Posterior cingulate gyrus (tissue), 11 donors: ENCODE data around the gene EXOSC2.

Experiments
- DNase-seq, 10 donors: peaks; one replicate each; pipeline versions ENCODE4 v3.0.0 to v3.0.0-alpha.2; 2020 to 2021; ENCODE audit warnings: mixed read lengths in 3 of 10
- intact Hi-C: fragments of 100-400 bp; cut with DNase I; formaldehyde crosslinking; loops from one replicate; pipeline ENCODE4 v1.15.1; 2023

EXOSC2 gene

DNA sequence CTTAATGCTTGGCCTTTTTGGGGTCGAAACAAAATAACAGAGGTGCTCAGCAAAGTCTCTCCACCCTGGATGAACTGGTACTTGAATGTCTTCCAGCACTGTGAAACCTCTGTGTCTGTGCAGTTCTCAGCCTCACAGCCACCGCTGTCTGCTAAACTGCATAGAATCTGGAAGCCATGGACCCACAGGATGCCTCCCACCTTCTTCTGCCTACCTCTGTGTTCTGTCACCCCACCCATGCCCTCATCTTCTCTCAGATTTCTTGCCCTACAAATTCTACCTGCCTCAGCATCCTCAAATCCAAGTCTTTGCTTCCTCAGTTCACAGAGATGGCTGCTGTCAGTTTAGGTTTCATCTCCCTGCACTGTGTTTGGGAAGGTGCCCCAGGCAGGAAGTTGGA is 35.6 kb downstream of the EXOSC2 start:
- intact Hi-C loops, result no loop called here

DNA sequence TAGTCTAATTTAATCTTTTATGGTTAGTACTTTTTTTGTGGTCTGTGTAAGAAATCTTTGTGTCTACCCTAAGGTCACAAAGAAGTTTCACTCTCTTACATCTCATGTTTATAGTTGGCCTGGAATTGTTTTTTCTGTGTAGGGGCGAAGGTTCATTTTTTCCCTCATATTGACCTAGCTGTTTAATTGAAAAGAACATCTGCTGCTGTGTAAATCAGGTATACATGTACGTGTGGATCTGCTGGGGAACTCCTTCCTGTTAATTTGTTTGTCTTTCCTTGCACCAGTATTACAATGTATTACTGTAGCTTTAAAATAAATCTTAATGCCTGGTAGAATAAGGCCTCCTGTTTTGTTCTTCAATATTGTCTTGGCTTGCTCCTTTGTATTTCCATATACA is 37.8 kb downstream of the EXOSC2 start:
- intact Hi-C loops, result no loop called here
- DNase-seq, result no peak

More for the DNA sequence above, 35.6 kb downstream of the EXOSC2 start:
- no peak for DNase-seq

DNA sequence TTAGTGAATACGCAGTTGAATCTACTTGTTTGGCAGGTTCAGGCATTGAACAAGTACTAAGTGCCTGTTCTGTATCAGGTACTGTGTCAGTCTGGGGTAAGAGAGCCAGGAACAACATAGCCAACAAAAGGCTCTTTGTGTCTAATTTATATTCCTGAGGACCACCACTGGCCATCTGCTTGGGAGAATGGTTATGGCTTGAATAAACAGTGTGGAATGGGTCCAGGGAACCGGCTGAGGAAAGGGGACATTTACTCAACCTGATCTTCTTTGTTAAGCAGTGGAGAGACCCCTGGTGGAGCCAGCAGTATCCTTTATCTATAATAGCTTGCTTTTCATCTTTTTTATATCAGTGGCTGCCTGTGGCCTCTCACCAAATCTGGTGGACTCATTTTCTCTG is 38.6 kb downstream of the EXOSC2 start:
- no peak for DNase-seq
- intact Hi-C loops, result no loop called here

DNA sequence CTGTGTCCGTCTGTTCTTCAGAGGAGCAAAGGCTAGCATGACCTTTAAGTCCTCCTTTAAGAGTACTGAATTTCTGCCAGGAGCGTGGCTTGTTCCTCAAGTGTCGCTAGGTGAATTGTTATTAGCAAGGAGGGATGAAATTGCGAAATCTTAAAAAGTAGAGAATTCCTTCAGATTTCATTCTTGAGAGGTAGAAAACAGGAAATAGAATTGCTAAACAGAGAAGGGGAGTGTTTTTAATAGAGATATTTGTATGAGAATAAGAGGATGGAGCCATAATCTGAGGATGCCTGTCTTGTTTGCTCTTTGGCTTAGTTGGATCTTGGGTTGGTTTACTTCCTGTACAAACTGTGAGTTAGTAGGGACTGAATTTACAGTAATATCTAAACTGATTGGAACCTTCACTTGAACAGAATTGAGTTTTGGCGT is 39.2 kb downstream of the EXOSC2 start:
- intact Hi-C loops, result no loop called here
- DNase-seq, result no peak

DNA sequence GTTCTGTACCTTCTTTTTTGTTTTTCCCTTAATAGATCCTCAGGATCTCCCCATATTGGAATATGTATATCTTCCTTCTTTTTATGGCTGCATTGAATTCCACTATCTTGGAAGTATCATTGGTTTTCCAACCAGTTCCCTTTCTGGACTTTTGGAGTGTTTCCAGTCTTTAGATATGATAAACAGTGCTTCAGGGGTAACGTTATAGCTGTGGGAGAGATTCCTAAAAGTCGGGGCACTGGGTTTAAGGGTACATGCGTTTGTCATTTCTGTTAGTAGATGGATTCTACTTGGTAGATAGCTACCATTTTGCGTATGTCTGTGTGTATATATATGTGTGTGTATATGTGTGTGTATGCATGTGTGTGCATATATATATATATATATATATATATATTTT is 42.0 kb downstream of the EXOSC2 start:
- intact Hi-C loops, result no loop called here

DNA sequence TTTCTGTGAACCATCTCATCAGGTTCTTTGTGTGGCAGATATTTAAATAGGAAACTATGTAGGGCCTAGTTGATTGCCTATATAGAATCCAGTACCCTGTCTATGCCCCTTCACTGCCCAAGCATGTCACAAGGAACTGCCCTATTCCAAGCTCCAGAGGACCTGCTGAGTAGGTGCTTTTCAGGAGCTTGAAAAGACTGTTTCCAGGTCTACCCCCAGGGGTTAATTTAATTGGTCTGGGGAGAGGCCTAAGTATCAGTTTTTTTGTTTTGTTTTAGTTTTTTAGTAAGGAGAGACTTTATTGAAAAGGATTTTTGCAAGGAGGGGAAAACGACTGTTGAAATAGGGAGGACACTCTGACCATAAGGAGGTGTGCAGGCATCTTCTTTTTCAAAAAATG is 43.3 kb downstream of the EXOSC2 start:
- no peak for DNase-seq
- intact Hi-C loops, result no loop called here

More for the DNA sequence above, 42.0 kb downstream of the EXOSC2 start:
- no peak for DNase-seq

DNA sequence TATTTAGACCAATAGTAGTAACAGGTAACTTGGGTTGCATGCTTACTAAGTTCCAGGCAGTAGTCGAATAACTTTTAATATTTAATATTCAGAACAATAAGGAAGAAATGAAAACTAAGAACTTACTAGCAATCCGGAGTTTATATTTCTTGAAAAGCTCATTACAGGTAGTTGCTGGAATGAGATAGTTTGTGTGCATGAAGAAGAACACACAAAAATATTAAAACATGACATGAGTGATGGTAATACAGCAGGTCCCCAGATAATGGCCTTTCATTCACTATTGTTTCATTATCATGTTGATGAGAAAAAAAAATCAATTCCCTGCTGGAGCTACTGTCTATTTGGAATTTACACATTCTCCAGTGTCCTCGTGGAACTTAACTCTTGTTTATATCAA is 44.7 kb downstream of the EXOSC2 start:
- intact Hi-C loops, result no loop called here
- no peak for DNase-seq

DNA sequence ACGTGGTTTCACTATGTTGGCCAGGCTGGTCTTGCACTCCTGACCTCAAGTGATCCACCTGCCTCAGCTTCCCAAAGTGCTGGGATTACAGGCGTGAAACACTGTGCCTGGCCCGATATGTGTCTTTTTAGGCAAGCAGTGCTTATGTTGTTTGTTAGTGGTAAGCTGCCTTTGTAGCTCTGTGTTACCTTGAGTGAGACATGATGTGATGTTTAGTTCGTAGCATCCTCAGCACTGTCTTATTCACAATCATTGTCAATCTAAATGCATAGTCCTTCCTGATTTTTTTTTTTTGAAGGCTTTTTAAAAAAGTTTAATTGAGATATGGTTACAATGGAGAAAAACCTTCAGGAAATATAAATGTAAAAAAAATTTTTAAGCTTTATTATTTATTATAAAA is 45.5 kb downstream of the EXOSC2 start:
- DNase-seq, result no peak
- intact Hi-C loops, result no loop called here

DNA sequence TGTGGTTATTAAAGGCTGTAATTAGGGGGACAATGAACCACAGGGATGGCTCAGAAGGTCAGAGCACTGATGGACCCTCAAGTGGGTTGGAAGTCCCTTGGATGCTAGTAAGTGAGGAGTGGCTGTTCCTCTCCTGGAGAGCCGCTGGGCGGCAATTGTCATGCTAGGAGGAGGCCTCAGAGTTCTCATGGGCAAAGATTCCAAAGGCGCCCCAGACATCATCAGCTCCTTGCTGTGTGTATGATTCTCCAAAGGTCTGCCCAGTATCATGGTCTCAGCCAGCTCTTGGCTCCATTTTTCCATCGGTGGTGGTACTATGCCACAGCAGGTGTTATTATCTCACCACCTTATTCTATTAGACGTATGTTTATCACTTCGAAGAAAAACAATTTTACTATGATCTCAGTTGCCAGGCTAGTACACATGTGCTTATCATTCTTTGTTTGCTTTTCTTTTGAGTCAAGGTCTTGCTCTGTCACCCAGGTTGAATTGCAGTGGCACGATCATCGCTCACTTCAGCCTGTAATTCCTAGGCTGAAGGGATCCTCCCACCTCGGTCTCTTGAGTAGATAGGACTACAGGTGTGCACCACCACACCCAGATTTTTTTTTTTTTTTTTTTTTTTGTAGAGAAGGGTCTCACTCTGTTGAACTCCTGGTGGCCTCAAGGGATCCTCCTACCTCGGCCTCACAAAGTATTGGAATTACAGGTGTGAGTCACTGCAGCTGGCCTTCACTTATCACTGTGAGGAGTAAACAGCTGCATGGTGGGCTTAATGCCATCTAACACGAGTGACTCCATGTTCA is 46.8 kb downstream of the EXOSC2 start:
- intact Hi-C loops, result no loop called here
- DNase-seq, result no peak

DNA sequence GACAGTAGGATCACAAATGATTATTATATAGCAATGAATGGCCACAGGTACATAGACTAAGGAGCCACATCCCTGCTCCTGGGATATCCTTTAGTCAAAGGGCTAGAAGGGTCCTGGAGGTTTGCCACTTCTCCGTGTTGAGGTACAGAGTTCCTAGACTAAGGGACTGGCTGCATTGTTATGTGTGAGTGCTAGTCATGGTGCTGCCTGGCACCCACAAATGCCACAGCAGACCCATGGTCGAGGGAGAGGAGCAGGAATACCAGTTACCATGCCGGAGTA is 47.4 kb downstream of the EXOSC2 start:
- intact Hi-C loops, result no loop called here
- no peak for DNase-seq

DNA sequence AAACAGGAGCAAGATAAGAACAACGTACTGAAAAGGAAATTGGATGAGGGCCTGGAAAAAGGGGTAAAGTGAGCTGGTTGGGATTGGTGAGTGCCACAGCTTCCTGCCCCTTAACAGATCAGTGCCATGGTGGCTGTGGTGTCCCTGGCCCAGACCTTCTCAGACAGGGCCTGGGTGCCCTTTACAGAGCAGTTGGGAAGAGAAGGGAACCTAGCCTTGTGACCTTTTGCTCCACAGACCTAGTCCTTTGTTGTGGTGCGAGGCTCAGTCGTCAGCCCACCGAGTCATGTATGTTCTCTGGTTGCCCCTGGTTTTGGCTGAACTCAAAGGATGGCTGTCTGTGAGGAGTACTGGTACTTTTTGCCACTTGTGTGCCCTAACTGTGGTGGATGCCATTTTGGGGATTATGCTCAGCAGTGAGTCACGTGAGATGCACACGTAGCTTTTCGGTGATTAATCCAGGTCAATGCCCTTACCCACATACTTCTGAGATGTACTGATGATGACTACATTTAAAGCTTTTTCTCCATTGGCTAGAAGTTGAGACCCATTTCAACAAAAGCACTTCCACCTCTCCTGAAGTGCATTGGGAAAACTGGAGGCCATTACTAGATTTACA is 48.4 kb downstream of the EXOSC2 start:
- intact Hi-C loops, result no loop called here
- DNase-seq, result no peak

DNA sequence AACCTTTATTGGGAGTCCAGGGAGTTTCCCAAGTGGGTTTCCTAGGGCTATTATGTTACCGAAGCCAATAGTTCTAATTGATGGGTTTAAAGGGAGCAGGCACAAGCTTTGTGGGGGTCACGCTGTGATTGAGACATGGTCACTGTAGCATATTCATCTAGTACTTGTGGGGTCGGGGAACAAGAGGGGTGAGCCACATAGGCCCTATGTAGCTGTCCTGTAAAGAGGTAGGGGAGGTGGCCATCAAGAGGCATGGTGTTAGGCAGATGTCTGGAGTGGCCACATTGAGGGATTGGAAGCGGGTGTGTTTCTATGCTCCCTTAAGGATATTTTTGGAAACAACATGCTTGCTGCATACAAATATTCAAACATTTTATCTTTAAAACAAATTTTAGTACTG is 50.1 kb downstream of the EXOSC2 start:
- intact Hi-C loops, result no loop called here

DNA sequence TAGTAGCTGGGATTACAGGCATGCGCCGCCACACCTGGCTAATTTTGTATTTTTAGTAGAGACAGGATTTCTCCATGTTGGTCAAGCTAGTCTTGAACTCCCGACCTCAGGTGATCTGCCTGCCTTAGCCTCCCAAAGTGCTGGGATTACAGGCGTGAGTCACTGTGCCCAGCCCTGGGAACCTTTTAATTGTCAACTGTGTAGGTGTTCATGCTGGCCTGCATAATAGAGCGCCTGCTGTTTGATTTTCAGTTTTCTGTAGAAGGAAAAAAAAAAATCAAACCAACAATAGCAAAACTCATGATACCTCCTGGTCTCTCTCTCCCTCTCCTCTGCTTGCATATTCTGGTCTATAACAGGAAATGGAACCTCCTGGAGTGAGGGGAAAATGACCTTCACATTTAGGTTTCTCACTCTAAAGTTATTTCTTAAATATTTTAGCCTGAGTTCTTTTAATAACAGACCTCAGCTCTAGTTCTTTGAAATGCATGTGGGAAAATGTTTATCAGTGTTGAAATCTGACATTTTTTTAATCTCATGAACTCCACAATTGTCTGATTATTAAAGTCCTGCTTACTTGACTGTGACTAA is 51.7 kb downstream of the EXOSC2 start:
- intact Hi-C loops, result no loop called here
- DNase-seq, result no peak

More for the DNA sequence above, 50.1 kb downstream of the EXOSC2 start:
- no peak for DNase-seq

DNA sequence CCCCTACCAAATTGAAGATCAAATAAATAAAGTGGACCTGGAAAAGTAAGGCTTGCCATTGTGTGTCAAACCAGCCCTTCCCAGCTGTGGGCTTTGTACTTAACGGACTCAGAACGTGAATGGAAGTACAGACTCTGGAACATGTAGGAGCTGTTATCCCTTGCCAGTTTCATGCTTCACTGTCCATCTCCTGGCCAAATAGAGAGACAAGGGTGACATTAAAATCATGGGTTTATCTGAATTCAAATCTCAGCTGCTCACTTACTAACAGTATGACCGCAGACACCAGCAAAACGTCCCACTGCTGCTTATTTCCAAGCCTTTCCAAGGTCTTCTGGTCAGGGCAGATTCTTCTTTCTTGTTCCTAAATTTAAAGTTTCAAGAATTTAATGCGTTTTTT is 52.2 kb downstream of the EXOSC2 start:
- intact Hi-C loops, result no loop called here
- DNase-seq, result no peak

DNA sequence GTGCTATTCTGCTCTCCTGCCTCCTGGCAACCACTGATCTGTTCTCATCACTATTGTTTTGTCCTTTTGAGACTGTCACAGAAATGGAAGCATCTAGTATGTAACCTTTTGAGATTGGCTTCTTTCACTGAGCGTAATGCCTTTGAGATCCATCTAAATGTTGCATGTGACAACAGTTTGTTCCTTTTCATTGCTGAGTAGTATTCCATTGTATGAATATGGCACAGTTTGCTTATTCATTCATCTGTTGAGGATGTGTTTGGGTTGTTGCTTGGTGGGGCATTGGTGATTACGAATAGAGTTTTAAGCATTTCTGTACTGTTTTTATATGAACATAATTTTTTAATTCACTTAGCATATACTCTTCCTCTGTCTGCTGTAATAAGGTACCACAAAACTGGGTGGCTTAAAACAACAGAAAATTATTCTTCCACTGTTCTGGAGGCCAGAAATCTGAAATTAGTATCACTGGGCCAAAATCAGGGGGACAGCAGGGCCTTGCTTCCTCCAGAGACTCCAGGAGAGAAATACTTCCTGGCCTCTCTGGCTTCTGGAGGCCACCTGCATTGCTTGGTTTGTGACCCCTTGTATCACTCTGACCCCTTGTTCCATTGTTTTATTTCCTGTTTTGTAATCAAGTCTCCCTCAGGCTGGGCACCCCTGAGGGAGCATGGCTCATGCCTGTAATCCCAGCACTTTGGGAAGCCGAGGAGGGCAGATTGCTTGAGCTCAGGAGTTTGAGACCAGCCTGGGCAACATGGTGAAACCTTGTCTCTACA is 53.0 kb downstream of the EXOSC2 start:
- intact Hi-C loops, result no loop called here

DNA sequence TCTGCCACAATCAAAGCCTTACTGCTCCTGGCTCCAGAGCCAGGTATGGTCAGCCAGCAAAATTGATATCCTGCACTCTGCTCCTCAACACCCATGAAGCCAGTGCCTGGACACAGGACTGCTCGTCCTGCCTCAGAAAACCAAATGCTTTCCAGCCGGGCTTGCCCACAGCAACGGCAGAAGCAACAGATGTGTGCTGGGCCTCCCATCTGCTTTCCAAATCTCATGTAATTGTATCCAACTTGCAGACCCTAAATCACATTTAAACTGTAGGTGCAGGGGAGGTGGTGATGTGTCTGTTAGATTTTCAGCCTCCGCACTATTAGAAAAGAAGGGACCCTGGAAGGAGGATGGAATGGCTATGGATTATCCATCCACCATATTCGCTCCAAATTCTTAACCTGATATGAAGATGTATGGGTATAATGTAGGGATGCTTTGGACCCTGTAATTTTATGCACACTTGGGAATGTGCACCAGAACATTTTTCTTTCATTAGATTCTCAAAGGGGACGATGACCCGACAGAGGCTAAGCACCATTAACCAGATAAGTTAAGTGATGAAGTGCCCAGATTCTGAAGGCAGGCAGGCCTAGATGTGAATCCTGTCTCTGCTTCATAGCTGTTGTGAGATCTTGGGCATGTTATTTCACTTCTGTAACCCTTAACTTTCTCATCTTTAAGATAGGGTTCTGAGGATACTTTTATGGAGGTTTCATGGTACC is 58.2 kb downstream of the EXOSC2 start:
- no peak for DNase-seq

More for the DNA sequence above, 53.0 kb downstream of the EXOSC2 start:
- no peak for DNase-seq

More for the DNA sequence above, 58.2 kb downstream of the EXOSC2 start:
- intact Hi-C loops, result no loop called here
